ENCODE measurements around the gene KRT4. TPM values are rescaled to one million over a fixed set of nuclear protein-coding genes. Genes with fewer than 3 reads are reported as not detected.

The KRT4 gene
- total RNA-seq, 2 donors from 2014 or later, result not detected

- Histone ChIP-seq H3K9me3 (ENCODE audit: control insufficient read depth, low read length) (no peaks in the 10 kb centered on the region), H3K4me3 (ENCODE audit: low read length) (no peak overlapping the region), H3K9ac (ENCODE audit: extremely low read depth, low read length, poor library complexity, severe bottlenecking) (no peak overlapping the region), H3K4me1 (ENCODE audit: control insufficient read depth, insufficient read depth, low read length) (no peaks in the 10 kb centered on the region), H3K27ac (ENCODE audit: low read depth, low read length) (no peak overlapping the region), H3K36me3 (ENCODE audit: control insufficient read depth, insufficient read depth, low read length) (no peaks in the 10 kb centered on the region), H3K27me3 (ENCODE audit: control insufficient read depth, insufficient read depth, low read length, poor library complexity, severe bottlenecking) (no peaks in the 10 kb centered on the region)
- no peak overlapping the region for H3K27ac Mint-ChIP-seq
- H3K9me3 Mint-ChIP-seq, result no peaks in the 10 kb centered on the region
- TF ChIP-seq, protein P1, sequence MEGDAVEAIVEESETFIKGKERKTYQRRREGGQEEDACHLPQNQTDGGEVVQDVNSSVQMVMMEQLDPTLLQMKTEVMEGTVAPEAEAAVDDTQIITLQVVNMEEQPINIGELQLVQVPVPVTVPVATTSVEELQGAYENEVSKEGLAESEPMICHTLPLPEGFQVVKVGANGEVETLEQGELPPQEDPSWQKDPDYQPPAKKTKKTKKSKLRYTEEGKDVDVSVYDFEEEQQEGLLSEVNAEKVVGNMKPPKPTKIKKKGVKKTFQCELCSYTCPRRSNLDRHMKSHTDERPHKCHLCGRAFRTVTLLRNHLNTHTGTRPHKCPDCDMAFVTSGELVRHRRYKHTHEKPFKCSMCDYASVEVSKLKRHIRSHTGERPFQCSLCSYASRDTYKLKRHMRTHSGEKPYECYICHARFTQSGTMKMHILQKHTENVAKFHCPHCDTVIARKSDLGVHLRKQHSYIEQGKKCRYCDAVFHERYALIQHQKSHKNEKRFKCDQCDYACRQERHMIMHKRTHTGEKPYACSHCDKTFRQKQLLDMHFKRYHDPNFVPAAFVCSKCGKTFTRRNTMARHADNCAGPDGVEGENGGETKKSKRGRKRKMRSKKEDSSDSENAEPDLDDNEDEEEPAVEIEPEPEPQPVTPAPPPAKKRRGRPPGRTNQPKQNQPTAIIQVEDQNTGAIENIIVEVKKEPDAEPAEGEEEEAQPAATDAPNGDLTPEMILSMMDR (conservative IDR thresholded peaks at IDR 0.05), result peak; percentile 13
- DNase-seq, result no peak
- no peaks in the 10 kb centered on the region for H3K4me1 Mint-ChIP-seq
- peaks cover 30% of the 10 kb centered on the region for H3K27me3 Mint-ChIP-seq (ENCODE audit: insufficient read depth)
- peak overlapping the region; percentile 7 for H3K4me3 Mint-ChIP-seq
- WGBS, 2 experiments (ENCODE audit: insufficient coverage in 1 of 2, insufficient read length in 1 of 2), result 89 to 92% methylated on average over 17 to 19 of the region's 19 CpGs
- no peaks in the 10 kb centered on the region for H3K36me3 Mint-ChIP-seq (ENCODE audit: low read depth)
Measured at GRCh38 chr12:52790427-52791270, 23.3 kb downstream of the KRT4 start.

- H3K9ac ChIP-seq (ENCODE audit: extremely low read depth, low read length, poor library complexity, severe bottlenecking), result no peak overlapping the region
- H3K4me1 ChIP-seq (ENCODE audit: control insufficient read depth, insufficient read depth, low read length), result no peaks in the 10 kb centered on the region
- 91 to 94% methylated on average over 39 to 50 of the region's 50 CpGs for WGBS, 2 experiments (ENCODE audit: insufficient coverage in 1 of 2, insufficient read length in 1 of 2)
- Mint-ChIP-seq H3K4me3 (peak overlapping the region; percentile 7), H3K9me3 (no peaks in the 10 kb centered on the region), H3K27ac (no peak overlapping the region), H3K4me1 (no peaks in the 10 kb centered on the region), H3K27me3 (ENCODE audit: insufficient read depth) (peaks cover 30% of the 10 kb centered on the region), H3K36me3 (ENCODE audit: low read depth) (no peaks in the 10 kb centered on the region)
- no peaks in the 10 kb centered on the region for H3K27me3 ChIP-seq (ENCODE audit: control insufficient read depth, insufficient read depth, low read length, poor library complexity, severe bottlenecking)
- no peaks in the 10 kb centered on the region for H3K36me3 ChIP-seq (ENCODE audit: control insufficient read depth, insufficient read depth, low read length)
- H3K4me3 ChIP-seq (ENCODE audit: low read length), result no peak overlapping the region
- no peaks in the 10 kb centered on the region for H3K9me3 ChIP-seq (ENCODE audit: control insufficient read depth, low read length)
- no peak overlapping the region for H3K27ac ChIP-seq (ENCODE audit: low read depth, low read length)
- TF ChIP-seq, protein P1 (conservative IDR thresholded peaks at IDR 0.05), result no peak
- DNase-seq, result peak; percentile 85
Measured at GRCh38 chr12:52789637-52790426, 24.1 kb downstream of the KRT4 start.

GRCh38 chr12:52788876-52789636 lies 24.9 kb downstream of the KRT4 start:
- WGBS, 2 experiments (ENCODE audit: insufficient coverage in 1 of 2, insufficient read length in 1 of 2), result 87 to 91% methylated on average over 8 to 11 of the region's 11 CpGs
- no peaks in the 10 kb centered on the region for H3K27me3 ChIP-seq (ENCODE audit: control insufficient read depth, insufficient read depth, low read length, poor library complexity, severe bottlenecking)
- H3K4me3 ChIP-seq (ENCODE audit: low read length), result no peak overlapping the region
- Mint-ChIP-seq H3K27ac (no peak overlapping the region), H3K4me3 (no peak overlapping the region), H3K27me3 (ENCODE audit: insufficient read depth) (peaks cover 27% of the 10 kb centered on the region), H3K9me3 (no peaks in the 10 kb centered on the region), H3K4me1 (no peaks in the 10 kb centered on the region), H3K36me3 (ENCODE audit: low read depth) (no peaks in the 10 kb centered on the region)
- H3K36me3 ChIP-seq (ENCODE audit: control insufficient read depth, insufficient read depth, low read length), result no peaks in the 10 kb centered on the region
- no peak overlapping the region for H3K9ac ChIP-seq (ENCODE audit: extremely low read depth, low read length, poor library complexity, severe bottlenecking)
- TF ChIP-seq, protein P1 (conservative IDR thresholded peaks at IDR 0.05), result no peak
- H3K27ac ChIP-seq (ENCODE audit: low read depth, low read length), result no peak overlapping the region
- no peak for DNase-seq
- no peaks in the 10 kb centered on the region for H3K9me3 ChIP-seq (ENCODE audit: control insufficient read depth, low read length)
- no peaks in the 10 kb centered on the region for H3K4me1 ChIP-seq (ENCODE audit: control insufficient read depth, insufficient read depth, low read length)
